Activated gamma-delta T cell treated with anti-CD3 and anti-CD28 coated beads, Interleukin-2, amount 50 U/mL, for 16 hours (primary cell): ENCODE data around the gene TMCC2.
"Not testable (repeated sequence)": the region's sequence is repeated elsewhere in the genome, so short reads cannot be mapped to it uniquely, and the experiment has no call there.

Experiments used
- DNase-seq: peaks from one replicate; pipeline ENCODE4 v3.0.0-alpha.2; 2020; ENCODE audit warnings: low read depth

Gene TMCC2

DNA sequence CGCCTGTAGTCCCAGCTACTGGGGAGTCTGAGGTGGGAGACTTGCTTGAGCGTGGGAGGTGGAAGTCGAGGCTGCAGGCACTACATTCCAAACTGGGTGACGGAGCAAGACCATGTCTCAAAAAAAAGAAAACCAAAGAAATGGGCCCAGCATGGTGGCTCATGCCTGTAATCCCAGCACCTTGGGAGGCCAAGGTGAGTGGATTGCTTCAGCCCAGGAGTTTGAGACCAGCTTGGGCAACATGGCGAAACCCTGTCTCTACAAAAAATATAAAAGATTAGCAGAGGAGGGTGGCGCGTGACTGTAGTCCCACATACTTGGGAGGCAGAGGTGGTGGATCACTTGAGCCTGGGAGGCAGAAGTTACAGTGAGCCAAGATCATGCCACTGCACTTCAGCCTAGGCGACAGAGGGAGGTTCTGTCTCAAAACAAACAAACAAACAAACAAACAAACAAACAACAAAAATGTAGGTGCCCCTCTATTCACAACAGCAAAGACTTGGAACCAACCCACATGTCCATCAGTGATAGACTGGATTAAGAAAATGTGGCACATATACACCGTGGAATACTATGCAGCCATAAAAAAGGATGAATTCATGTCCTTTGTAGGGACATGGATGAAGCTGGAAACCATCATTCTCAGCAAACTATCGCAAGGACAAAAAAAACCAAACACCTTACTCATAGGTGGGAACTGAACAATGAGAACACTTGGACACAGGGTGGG, 53.1 kb downstream of the TMCC2 start:
- DNase-seq: not testable (repeated sequence)

DNA sequence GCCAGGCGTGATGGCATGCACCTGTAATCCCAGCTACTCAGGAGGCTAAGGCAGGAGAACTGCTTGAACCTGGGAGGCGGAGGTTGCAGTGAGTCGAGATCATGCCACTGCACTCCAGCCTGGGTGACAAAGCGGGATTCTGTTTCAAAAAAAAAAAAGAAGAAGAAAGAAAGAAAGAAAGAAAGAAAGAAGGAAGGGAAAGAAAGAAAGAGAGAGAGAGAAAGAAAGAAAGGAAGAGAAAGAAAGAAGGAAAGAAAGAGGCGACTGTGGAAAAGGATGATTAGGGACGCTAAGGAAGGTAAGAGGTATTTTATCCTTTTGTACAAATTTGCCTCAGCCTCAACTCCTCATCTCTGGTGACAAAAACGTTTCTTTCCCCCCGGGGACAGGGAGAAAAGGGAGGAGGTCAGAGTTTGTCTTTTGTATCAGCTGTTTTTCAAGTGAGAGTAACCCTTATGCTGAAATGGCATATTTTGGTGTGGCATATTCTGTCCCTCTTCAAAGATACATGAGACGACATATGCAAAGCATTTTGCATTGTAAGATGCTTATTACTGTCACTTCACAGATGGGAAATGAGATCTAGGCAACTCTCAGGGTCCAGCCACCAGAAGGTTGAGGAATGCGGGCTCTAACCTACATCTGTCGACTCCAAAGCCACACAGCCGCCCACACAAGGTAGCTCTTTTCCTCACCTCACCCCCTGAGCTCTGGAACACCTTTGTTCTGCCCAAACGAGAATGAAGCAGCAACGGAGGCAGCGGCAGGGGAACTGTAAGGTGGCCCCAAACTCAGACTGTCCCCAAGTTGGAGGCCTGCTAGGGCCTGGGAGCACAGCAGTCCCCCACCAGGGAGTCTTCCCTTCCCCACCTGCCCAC, 55.8 kb downstream of the TMCC2 start:
- no peak for DNase-seq

DNA sequence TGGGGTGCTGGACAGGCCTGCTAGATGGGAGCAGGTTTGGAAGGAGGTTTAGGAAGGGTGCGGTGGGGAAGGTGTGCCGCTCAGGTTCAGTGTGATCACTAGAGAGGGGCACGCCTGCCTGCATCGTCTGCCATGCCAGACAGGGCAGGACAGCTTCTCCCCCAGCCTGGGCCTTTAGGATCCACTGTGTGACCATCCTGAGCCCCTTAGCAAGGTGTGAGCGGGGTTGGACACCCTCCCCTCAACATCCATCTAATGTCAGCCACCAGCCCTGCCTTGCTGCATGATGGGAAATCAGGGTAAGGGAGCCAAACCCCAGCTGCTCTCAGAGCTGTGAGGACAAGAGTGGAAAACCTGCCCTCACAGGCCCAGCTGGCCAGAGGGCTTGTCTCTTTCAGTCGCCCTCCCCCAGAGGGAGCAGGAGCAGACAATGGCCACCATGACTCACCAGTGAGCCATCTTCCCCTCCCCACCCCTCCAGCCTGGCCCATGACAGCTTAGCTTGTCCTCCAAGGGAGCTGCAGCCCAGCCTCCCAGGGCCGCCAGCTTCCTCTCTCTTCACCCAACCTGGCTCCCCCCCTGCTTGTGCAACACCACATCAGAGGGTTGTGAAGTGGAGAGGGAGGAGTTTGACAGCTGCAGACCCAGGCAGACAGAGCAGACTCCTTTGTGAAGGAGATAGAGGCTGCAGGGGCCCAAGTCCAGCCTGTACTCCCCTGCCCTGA, 56.8 kb downstream of the TMCC2 start:
- peak; percentile 85 for DNase-seq

- peak; percentile 49 for DNase-seq
Measured at GRCh38 chr1:205285381-205286101, 57.8 kb downstream of the TMCC2 start.

DNA sequence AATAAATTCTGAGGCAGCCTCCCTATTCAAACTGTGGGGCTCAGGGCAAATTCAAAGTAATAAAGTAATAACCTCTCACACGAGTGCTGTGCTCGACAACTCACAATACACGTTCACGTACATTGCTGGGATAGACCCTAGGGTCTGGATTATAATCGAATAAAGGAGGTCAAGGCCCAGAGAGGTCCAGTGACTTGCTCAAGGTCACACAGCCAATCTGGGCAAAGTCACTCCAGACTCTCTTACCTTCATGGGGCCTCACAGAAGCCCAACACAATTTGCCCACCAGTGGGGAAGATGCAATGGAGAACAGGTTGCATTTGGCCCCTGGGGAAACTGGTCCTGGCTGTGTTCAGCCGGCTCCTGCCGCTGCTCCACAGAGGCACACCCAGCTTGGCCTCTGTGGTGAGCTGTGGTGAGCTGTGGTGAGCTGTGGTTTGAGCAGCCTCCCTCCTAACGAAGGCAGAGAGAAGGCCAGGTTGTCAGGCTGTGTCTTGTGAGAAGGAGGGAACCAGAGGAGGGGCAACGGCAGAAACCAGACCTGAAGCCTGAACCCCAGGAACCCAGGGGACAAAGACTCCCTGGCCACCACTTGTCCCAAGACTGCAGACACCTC, 58.7 kb downstream of the TMCC2 start:
- DNase-seq: peak; percentile 45

DNA sequence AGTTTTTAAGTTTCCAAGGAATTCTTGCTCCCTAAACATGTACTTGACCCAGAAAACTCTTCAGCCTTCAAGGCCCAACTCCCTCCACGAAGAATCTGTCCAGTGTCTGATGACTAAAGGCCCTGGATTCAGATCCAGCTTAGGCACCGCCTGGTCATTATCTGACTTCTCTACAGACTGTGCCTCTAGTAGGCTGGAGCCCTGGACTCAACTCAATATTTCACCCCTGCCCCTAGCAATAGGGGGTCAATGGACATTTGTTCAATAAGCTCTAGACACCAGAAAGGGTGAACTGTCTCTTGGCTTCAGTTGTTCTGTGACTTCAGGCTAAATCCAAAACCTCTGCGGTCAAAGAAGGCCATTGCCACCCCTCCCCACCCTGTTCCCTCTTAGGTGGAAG, 59.3 kb downstream of the TMCC2 start:
- no peak for DNase-seq

GRCh38 chr1:205287767-205288559, 60.2 kb downstream of the TMCC2 start:
- peak; percentile 81 for DNase-seq

DNA sequence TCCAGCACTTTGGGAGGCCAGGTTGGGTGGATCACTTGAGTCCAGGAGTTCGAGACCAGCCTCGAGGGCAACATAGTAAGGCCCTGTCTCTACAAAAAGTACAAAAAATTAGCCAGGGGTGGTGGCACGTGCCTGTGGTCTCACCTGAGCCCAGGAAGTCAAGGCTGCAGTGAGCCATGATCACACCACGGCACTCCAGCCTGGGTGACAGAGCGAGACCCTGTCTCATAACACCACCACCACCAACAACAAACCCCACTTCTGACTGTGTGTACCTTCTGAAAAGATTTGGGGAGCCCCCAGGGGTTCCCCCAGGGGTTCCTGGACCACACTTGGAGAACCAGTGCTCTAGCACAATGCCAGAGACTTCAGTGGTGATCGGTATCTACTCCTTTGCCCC, 63.9 kb downstream of the TMCC2 start:
- DNase-seq: no peak

- no peak for DNase-seq
Measured at GRCh38 chr1:205293350-205294074, 65.8 kb downstream of the TMCC2 start.

DNA sequence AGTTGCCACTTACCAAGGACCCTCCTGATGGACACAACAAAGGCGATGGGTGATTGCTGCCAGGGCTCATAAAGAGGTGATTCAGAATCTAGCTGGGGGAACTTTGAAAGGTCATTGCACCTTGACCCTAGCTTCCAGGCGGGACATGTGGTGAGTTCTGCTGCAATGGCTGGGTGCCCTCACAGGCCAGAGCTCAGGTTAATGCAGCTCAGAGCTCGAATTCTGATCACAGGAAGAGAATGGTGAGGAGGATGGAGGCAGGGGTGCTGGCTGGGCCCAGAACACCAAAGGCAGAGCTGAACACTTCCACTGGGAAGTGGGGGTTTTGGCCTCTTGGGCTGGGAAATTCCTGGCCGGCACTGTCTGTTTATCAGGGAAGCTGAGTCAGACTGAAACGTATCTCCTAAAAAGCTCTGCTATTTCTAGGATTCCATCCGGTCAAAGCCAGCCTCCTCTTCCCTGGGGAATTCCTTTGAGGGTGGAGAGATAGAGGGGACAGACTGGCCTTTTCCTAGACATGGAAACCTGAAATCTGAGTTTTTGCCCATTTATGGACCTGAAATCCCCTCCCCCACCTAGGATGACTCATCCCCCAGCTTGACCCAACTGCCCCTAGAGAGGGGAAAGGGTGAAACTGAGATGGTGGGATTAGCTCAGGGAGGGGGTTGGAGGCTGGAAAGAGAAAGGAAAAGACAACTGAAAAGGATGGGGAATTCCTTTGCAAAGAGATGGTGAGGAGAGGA, 66.6 kb downstream of the TMCC2 start:
- DNase-seq: no peak

GRCh38 chr1:205294934-205295333, 67.2 kb downstream of the TMCC2 start:
- no peak for DNase-seq

- DNase-seq: no peak
Measured at GRCh38 chr1:205296154-205296553, 68.4 kb downstream of the TMCC2 start.

GRCh38 chr1:205297546-205298177, 69.9 kb downstream of the TMCC2 start:
- DNase-seq: not testable (repeated sequence)

DNA sequence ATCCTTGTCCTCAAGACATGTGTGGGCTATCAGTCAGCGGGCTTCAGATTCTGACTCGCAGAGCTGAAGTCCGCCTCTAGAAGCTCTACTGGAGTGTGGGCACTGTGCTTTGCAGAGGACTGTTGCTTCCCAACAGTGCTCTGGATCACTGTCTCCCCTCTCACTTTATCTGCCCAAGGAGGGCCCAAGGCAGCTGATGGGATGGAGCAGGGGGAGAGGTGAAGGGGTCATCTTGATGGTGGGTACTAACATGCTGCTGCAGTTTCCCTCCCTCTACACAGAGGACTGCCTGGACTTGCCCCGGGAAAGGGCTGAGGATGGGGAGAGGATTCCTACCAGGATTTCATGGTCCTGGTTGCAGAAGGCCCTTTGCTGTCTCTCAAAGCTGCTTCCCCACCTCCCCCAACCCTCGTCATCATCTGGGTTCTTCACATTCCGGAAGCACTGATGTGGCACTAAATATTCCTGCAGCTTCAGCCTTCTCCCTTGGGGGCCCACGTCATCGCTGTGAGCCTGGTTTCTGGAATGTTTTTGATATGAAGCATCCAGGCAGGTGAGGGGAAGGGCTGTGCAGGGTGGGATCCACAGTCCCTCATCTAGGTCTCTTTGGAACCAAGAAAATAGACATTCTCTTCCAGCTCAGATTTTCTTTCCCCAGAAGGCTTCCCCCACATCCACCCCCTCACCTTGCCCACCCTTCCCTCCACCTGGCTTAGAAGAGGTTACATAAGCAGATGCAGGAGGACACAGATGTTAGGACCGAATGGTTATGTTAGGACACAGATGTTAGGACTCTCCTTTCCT, 70.6 kb downstream of the TMCC2 start:
- no peak for DNase-seq

DNA sequence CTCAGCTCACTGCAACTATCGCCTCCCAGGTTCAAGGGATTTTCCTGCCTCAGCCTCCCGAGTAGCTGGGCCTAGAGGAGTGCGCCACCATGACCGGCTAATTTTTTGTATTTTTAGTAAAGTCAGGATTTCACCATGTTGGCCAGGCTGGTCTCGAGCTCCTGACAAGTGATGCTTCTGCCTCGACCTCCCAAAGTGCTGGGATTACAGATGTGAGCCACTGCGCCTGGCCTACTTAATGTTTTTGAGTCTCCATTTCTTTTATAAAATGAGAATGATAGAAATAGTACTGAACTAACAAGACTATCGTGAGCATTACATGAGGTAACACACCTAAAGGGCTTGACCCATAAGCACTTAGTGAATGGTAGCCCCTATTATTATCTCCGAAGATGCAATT, 72.4 kb downstream of the TMCC2 start:
- no peak for DNase-seq

DNA sequence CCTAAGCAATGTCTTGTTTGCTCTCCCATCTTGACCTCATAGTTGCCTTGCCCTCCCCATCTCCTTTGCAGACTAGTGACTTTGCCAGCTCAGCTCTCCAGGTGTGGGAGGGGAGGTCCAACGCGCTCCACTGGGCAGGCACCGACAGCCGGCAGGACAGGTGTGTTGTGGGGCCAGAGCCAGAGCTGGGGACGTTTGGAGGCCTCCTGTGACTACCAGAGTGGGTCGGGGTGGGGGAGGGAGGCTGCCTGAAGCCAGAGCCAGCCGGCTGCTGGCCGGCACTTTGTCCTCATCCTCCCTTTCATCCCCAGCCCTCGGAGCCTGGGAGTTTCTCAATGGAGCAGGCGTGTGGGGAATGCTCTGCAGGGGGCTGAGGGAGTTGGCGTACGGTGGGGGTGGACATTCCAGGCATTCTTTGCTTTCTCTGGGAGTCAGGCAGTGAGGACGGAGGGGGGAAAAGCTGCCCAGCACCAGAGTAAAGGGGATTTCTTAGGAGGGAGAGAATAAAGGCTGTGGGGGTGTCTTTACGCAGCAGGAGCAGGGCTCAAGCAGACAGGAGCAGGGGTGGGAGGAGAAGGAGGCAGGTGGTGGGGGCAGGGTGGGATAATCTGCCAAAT, 73.6 kb downstream of the TMCC2 start:
- DNase-seq: no peak

DNA sequence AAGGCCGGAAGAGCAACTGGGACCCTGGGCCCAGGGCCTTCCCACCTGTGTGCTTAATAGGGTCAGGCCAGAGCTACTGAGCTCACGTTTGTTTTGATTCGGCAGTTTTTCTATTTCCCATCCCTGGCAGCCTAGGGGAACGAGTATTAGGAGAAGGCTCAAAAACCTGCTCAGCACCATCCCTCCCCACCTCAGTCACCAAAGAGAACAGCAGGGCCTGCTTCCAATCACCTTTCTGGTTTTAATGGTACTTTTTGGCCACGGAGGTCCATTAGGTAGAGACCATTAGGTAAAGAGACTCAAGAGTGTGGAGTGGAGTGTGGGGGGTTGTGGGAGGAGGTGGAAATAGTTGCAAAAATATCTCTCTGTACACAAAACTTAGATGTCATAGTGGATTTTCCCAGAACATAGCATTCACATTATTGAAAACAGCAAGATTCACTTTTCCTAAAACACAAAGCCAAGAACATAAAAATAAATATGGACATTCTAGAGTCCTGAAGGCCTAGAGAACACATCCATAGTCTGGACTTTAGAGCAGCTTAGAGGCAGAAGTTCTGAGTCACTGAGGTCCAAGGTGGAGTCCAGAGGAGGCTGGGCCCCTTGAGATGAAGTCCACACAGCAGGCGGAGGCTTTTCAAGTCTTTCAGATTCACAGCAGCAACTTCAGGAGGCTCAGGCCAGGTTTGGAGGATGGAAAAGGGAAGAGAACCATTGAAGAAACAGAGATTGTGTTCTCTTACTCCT, 74.3 kb downstream of the TMCC2 start:
- DNase-seq: no peak
